NCI-H128 (cell line): Measurements from ENCODE around the gene TRMT61A.
"Not testable (repeated sequence)": the region's sequence is repeated elsewhere in the genome, so short reads cannot be mapped to it uniquely, and the experiment has no call there.

ENCODE experiments used
- DNase-seq: peaks from one replicate; lab custom pipeline; 2025; ENCODE audit not compliant: unreplicated experiment; lab: John Stamatoyannopoulos, UW

The TRMT61A gene

DNA sequence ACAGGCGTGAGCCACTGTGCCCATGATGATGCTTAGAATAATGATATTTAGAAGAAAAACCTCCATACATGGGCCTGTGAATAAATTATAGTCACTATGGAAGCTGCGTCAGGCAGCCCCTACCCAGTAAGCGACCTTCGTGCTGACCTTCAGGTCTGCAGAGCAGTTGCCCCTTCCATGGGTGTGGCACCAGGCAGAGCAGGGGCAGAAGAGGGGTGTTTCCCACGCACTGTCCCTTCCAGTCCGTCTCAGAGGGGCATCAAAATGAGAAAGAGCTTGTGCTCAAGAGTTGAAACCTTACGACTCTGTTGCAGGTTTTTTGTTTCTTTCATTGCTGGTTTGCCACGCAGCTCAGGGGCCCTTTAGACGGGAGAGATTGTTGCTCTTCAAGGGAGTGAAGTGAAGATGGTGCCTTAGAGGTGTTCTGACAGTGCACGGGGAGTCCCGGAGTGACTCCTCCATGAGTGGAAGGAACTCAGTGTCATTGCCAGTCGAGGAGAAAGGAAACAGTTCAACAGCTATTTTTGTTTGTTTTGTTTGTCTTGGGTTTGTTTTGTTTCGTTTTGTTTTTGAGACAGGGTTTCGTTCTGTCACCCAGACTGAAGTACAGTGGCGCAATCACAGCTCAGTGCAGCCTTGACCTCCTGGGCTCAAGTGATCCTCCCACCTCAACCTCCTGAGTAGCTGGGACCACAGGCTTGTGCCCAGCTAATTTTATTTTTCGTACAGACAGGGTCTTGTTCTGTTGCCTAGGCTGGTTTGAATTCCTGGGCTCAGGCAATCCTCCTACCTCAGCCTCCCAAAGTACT lies 20.3 kb upstream of the TRMT61A start:
- no peak for DNase-seq

DNA sequence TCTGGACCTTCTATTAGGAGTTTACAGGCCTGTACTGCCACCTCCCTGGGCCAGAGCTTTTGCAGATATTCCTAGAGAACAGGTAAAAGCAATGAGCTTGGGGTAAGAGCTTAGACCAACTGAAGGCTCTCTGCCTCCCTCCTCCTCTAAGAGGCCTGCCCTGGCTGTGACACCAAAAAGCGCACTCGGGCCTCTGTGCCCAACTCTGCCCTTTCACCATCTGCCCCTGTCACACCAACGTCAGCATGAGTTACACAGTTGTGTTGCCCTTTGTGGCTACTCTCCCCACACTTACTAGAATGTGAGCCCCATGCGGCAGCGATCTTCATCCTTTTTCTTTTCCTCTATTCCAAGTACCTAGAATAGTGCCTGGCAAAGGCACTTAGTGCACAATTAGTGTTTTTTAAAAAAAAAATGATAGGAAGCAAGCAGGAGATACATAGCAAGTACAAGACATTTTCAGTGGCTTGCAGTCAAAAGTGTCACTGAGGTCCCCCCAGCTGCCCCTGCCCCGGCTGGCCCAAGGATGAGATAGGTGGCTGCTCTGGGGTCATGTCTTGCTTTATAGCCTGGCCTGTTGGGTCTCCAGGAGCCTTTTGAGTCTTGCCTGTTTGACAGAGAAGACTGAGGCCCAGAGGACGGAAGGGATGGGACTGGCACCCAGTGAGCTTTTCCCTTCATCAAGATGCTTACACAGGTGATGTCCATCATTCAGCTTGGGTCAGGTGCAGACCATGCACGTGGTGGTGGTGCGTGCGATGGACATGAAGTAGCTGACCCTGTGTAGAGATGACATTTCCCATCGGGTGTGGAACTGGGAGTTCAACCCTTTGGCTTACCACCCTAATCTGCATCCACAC lies 18.9 kb upstream of the TRMT61A start:
- DNase-seq = no peak

DNA sequence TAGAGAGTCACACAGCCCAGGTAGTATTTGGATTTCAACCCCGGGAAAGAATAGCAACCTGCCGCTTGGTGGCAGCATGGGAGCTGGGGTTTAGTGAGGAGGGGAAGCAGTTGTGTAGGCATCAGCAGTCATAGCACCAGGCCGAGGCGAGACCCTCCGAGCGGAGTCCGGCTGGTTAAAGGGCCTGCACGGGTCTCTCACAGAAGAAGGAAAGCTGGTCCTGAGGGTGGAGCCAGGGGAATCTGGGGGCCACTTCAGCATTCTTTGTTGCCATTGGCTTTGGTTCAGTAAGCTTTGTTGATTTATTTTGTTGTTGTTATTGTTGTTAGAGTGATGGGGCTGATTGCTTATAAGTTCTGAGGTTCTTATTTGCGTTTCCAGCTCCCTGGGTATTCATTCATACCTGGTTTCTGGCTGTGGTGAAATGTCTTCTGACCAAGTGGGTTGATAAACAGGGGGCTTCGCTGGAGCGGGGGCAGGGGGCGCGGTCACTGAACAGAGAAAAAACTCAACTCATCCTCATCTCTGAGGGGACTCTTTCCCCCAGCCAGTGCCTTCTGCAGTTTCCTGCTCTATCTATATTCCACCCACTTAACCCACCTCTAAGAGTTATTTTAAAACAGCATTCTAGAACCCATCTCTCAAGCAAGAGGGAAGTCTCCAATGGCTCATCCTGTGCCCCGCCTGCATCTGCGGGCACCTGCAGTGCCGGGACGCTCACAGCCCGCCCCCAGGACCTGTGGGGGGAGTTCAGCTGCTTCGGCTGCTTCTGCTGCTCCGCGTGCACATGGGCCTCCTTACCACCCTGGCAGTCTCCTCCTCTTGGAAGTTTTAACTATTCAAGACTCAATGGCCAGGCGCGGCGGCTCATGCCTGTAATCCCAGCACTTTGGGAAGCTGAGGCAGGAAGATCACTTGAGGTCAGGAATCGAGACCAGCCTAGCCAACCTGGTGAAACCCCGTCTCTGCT lies 18.0 kb upstream of the TRMT61A start:
- DNase-seq = no peak

DNA sequence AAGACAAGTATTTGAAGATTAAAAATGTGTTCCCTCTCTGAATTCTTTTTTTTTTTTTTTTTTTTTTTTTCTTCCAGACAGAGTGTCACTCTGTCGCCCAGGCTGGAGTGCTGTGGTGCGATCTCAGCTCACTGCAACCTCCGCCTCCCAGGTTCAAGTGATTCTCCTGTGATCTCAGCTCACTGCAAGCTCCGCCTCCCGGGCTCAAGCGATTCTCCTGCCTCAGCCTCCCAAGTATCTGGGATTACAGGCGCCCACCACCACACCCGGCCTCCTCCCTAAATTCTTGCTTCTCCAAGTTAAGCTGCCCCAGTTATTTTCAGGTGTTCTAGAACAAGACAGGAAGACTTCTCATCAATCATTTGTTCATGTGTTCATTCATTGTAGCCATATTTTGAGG lies 16.8 kb upstream of the TRMT61A start:
- not testable (repeated sequence) for DNase-seq

DNA sequence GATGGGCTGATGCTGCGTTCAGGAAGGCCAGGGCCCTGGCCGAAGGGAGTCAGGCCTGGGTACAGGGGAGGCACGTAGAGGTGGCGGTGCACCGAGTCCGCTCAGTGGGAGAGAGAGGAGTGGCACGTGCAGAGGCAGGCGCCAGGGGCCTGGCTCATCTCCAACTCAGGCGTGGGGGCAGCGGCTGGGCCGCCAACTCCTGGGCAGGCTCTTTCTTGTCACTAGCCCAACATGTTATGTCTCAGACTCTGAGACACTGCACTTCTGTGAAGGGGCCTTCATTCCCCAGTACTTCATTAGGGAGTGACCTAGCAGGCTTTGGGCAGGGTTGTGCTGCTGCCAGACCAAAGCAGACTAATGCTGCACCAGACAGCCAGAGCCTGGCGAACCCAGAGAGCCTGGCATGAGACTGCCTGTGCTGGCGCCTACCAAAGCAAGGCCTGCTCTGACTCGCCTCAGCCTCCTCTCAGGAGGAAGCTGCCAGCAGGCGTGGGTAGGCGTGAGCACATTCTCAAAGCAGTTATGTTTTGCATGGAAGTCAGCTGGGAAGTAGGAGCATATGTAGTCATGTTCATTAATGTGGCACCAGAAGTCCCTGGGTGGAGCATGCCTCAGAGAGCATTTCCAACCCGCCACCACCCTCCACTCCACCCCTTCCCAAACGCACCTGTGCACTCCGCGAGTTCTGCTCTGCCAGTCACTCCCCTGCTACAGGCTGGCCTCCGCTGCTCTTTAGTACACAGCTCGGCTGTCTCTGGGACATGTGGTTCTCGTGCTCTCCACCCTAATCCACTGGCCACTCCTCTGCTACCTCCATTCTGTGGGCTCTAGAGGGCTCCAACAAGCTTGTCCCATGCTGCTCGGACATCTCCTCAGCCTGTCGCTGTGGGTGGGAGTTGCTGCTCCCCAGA lies 16.0 kb upstream of the TRMT61A start:
- peak; percentile 44 for DNase-seq

DNA sequence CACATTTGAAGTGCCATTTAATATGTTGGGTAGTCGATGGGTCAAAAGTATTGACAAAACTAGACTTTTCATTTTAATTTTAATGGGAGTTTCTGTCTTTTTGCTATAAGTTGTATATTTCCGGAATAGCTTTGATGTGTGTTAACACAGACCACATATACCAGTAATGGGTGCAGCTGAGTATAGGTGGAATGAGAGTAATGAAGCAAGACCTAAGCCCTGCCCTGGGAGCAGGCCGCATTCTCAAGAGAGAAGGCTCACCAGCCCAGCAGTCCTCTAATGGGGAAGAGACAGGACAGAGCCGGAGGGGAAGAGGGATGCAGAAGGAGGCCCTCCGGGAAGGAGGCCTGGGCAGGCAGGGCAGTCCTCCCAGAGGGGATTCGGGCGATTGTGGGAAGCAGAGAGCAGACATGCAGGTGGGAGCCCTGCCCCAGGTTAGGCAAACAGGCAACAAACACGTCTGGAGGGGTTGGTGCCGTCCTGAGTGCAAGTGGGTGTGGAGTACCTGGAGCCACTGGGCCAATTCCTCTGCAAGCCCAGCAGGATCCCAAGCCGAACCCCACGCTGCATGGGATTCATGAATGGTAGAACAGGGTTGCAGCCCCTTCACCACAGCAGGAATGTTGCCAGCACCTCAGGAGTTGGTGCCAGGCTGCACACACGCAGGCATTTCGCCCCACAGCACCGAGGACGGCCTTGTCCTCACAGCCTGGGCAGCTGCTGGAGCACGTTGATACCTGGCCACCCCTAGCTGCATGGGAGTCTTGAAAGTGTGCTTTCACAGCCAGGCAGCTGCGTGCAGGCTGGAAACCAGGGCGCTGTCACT lies 14.2 kb upstream of the TRMT61A start:
- DNase-seq = no peak

DNA sequence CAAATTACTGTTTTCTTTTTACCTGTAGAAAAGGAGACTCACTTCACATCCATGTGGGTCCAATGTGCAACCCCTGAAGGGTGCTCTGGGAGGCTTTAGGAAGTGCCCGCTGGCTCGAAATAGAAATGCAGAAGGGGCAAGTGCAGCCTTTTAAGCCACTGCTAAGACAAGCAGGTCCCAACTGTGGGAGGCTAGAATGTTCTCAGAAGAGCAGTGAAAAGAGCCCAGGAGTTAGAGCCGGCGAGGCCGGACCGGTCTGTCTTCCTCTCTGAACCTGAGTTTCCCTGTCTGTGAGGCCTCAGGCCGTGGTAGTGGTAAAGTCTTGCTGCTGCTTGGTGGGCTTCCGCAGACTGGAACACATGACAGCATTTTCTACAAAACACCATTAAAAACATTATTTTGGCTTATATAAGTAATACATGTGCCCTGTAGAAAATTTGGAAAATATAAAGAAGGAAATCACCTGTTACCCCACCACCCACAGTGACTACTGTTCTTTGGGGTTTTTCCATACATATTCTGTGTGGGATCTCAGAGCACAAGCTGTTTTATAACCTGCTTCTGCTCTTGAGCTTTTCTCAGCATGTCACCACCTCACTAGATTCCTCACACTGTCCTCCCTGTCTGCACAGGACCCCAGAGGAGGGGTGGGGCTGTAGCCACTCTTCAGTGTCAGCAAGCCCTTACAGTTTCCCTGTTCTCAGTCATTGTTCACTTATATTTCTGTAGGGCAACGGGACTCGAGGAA lies 12.4 kb upstream of the TRMT61A start:
- DNase-seq = no peak

DNA sequence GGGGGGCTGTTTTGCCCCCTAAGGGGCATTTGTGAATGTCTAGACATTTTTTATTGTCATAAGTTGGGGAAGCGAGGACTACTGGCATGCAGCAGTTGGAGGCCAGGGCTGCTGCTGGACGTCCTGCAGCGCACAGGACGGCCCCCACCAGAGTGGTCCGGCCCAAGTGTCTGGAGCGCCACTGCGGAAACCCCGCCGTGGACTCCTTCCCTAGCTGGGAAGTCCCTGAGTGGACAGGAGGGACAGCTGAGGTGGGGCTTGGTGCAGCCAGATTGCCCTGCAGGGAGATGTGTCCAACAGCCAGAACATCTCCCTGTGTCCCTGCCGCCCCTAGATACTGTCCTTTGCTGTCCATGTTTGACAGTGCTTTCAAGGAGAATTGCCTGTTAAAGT lies 11.8 kb upstream of the TRMT61A start:
- DNase-seq = no peak

DNA sequence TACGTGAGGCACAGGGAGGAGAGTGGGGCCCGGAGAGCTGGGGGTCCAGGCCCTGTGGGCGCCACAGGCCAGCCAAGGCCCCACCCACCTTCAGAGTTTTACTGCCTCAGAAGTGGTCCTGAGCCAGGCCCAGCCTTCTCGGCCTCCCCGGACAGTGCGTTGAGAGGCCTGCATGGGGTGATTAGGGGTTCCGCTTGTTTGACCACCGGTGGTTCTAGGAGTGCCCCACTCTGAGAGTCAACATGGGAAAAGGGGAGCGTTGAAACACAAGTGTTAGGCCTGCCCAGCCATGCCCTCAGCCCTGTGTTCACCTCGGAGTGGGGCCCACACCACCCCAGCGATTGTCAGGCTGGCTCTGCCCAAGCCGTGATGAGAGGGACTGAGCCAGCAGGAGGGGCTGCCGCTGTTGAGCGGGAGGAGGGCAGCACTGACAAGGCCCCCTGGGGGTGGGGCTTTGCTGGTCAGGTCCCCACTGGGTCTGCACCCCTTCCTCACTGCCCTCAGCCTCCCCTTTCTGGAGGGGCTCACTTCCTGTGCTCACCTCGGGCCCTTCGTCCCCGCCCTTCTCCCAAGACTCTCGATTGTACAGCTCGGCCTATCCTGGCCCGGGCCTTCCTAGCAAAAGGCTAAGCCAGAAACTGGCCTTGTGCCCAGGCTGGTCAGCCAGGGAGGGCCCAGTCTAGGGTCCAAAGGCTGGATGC lies 11.1 kb upstream of the TRMT61A start:
- DNase-seq = no peak

DNA sequence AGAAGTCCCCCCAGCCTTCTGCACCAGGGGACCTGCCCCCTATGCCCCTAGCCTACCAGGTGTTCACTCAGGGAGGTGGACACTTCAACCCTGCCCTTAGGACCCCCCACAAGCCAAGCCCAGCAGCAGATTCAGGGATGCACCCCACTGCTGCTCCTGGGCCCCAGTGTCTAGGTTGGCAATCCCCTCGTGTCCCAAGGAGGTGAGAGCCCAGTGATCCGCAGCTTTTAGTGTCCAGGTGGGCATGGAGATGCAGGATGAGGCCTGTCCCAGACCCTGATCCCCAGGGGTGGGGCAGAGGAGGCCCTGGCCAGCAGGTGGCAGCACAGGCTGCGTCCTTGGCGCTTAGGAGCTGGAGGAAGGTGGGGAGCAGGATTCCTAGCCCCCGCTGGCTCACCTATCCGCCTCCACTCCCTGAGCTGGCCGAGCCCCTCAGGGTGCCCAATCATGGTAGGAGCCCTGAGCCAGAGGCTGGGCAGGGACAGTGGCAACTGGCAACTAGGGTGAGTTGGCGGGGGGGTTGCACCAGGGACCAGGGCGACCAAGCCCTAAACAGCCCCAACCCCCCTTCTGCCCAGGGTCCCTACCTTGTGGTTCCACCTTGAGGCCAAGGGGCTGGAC lies 10.5 kb upstream of the TRMT61A start:
- DNase-seq = no peak

DNA sequence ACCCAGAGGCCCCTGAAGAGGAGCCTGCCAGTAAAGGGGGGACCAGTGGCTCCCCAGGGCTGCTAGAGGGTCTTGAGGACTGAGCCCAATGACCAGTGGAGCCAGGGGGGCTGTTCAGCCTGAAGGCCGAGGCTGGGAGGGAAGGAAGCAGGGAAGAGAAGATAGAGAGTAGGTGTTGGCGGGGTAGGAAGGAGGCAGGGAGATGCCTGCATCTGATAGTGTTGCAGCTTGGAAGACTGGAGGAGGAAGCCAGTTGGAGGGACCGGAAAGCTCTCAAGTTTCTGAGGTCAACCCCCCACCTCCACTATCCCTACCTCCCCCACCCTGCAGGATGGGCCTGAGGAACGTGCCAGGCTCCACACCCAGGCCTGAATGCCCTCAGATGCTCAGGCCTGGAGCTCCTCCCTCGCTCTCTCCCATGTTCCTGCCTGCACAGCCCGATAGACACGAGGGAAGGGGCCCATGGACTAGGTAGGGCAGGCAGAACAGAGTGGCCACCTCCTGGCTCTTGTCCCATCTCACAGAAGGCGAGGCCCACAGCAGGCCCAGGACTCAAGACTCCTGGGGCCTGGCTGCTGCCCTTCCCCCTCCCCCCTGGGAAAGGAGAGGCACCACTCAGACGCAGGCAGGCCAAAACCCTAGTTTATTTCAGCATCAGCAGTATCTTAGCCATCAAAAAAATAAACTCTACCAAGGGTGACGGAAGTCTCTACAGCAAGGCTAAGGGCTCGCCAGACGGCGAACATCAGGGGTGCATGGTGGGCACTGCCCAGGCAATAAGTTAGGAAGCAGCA lies 9.8 kb upstream of the TRMT61A start:
- DNase-seq = no peak

DNA sequence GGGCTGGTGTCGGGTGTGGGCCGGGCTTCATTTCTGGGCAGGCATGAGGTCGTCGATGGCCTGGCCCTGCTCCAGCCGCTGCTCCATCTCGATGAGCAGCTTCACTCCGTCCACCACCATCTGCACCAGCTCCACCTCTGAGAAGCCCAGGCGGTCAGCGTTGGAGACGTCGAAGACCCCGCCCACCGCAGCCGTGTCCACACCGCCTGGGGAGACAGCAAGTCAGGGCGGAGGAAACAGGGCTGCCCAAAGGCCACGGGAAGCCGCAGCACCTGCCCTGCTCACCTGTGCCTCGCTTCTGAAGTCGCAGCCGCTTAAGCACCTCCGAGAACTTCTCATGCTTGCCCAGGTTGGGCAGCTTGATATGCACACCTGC lies 9.2 kb upstream of the TRMT61A start:
- DNase-seq = no peak

DNA sequence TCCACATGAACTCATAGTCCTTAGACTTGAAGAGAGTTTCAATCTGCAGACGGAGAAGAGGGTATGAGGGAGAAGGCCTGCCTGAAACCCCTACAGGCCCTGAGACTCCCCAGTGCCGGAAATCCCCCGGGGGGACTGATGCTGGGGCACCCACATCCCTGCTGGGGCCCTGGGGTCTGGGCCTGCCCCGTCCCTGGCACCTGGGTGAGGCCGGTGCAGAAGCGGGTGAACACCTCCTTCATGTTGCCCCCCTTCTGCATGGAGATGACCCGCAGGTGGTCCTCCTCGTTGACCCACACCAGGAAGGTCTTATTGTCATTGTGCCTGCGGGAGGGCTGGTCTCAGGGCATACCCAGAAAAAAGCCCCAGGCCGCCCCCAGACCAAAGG lies 8.7 kb upstream of the TRMT61A start:
- no peak for DNase-seq

DNA sequence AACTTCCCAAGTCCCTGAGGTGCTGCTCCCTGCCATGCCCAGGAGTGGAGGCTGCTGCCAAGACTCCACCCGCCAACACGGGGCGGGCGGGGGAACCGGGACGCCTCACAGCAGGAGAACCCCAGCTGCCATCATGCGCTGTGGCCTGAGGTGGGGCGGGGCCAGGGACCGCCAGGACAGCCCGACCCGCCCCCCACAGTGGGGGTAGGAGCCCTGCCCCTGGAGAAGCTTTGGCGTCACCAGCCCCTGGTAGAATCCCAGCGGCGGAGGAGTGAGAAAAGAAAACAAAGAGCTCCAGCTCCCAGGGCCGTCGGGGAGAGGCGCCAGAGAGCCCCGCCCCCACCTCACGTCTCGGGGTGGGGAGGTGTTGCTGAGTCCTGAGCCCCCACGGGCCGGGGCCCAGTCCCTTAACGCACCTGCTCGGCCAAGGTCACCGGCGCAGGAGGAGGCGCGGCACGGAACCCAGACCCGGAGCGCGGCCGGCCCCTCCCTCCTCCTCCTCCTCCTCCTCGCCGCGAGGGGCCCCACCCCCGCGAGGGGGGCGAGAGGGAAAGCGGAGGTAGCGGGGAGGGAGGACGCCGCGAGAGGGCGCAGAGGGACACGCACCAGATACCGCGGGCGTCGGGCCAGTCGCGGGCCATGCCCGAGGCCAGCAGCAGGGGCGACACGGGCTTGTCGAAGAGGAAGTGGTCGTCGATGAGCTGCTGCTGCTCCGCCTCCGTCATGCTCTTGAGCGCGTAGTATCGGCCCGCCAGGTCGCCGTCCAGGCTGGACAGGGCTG lies 8.1 kb upstream of the TRMT61A start:
- peak; percentile 73 for DNase-seq

DNA sequence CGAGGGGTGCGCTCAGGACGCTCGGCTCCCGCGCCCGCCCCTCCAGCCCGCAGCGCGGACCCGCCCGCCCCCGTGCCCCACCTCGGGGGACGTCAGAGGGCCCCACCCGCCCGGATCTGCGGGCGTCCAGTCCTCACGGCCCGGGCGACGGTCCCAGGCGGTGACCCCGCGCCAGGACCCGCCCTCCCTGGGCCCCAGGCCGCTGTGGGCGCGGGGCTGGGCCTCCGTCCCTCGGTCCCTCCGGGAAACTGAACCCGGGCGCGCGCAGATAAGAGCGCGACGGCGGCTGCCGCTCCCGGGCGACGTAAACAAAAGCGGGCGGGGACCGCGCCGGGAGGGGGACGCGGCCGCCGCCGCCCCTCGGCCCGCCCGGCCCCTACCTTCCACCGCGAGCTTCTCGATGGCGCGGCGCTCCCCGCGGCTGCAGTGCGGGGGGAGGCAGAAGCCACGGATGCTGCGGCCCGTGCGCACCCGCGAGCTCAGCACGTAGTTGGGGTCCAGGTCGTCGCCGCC lies 7.5 kb upstream of the TRMT61A start:
- no peak for DNase-seq
